ENCODE data around the gene DDX23. TPM values are rescaled to one million over a fixed set of nuclear protein-coding genes. Genes with fewer than 3 reads are reported as not detected.

The DDX23 gene
- total RNA-seq, 1 experiment from 2014 or later, result 130 TPM

- DNase-seq (ENCODE audit: low read depth, low spot score), result no peak
- no peak for ATAC-seq
- in situ Hi-C loops (cut with HindIII; ENCODE audit: low pct_unique_long_range_greater_than_20kb, low sequenced_read_pairs) (no loop called here), intact Hi-C loops (cut with micrococcal nuclease; ENCODE audit: unreplicated experiment) (no loop called here)
- TF ChIP-seq TCF7L2 (IDR thresholded peaks at IDR 0.05; ENCODE audit: low read depth, low read length), result no peak
- TF ChIP-seq POLR2AphosphoS5 (IDR thresholded peaks at IDR 0.05; ENCODE audit: low read depth, low read length), result no peak
- no peak for TF ChIP-seq REST (IDR thresholded peaks at IDR 0.05; ENCODE audit: insufficient read depth in 1 of 2, low read depth in 2 of 2, low read length in 1 of 2)
- TF ChIP-seq, protein P1, sequence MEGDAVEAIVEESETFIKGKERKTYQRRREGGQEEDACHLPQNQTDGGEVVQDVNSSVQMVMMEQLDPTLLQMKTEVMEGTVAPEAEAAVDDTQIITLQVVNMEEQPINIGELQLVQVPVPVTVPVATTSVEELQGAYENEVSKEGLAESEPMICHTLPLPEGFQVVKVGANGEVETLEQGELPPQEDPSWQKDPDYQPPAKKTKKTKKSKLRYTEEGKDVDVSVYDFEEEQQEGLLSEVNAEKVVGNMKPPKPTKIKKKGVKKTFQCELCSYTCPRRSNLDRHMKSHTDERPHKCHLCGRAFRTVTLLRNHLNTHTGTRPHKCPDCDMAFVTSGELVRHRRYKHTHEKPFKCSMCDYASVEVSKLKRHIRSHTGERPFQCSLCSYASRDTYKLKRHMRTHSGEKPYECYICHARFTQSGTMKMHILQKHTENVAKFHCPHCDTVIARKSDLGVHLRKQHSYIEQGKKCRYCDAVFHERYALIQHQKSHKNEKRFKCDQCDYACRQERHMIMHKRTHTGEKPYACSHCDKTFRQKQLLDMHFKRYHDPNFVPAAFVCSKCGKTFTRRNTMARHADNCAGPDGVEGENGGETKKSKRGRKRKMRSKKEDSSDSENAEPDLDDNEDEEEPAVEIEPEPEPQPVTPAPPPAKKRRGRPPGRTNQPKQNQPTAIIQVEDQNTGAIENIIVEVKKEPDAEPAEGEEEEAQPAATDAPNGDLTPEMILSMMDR (IDR thresholded peaks at IDR 0.05), result no peak
- no peak for TF ChIP-seq SIN3A (IDR thresholded peaks at IDR 0.05; ENCODE audit: borderline replicate concordance, insufficient read depth, low read depth, low read length)
- no peak overlapping the region for H3K27ac ChIP-seq (ENCODE audit: low read length)
- H3K4me3 ChIP-seq (ENCODE audit: low read depth in 2 of 2, low read length in 2 of 2), result no peak overlapping the region
- H3K4me1 ChIP-seq (ENCODE audit: control insufficient read depth, insufficient read depth, low read length), result no peaks in the 10 kb centered on the region
- H3K9me3 ChIP-seq (ENCODE audit: control insufficient read depth, insufficient read depth, low read depth, low read length), result no peaks in the 10 kb centered on the region
- ChIA-PET CTCF (no interaction called here), POLR2A (no interaction called here)
- no TSS peak for BruUV-seq (replicated peaks)
- H3K27me3 ChIP-seq (ENCODE audit: control insufficient read depth, insufficient read depth, low read length), result no peaks in the 10 kb centered on the region
- H3K36me3 ChIP-seq (ENCODE audit: control insufficient read depth, insufficient read depth, low read length), result peaks cover 38% of the 10 kb centered on the region
Measured at GRCh38 chr12:48832321-48833060, 19.5 kb downstream of the DDX23 start.

GRCh38 chr12:48831257-48831656 is 20.7 kb downstream of the DDX23 start:
- H3K27me3 ChIP-seq (ENCODE audit: control insufficient read depth, insufficient read depth, low read length), result no peaks in the 10 kb centered on the region
- H3K27ac ChIP-seq (ENCODE audit: low read length), result no peak overlapping the region
- no peak overlapping the region for H3K4me3 ChIP-seq (ENCODE audit: low read depth in 2 of 2, low read length in 2 of 2)
- DNase-seq (ENCODE audit: low read depth, low spot score) (no peak), ATAC-seq (no peak)
- intact Hi-C loops (cut with micrococcal nuclease; ENCODE audit: unreplicated experiment), result no loop called here
- POLR2A ChIA-PET, result no interaction called here
- CTCF ChIA-PET, result interaction anchor here (0.6 kb wide), 1 partner anchor 19 kb away, joined by 3 read pairs; no protein-coding TSS in a partner anchor
- no TSS peak for BruUV-seq (replicated peaks)
- in situ Hi-C loops (cut with HindIII; ENCODE audit: low pct_unique_long_range_greater_than_20kb, low sequenced_read_pairs), result no loop called here
- TF ChIP-seq POLR2AphosphoS5 (IDR thresholded peaks at IDR 0.05; ENCODE audit: low read depth, low read length), result no peak
- TF ChIP-seq, protein P1 (IDR thresholded peaks at IDR 0.05), result no peak
- no peak for TF ChIP-seq TCF7L2 (IDR thresholded peaks at IDR 0.05; ENCODE audit: low read depth, low read length)
- no peak for TF ChIP-seq REST (IDR thresholded peaks at IDR 0.05; ENCODE audit: insufficient read depth in 1 of 2, low read depth in 2 of 2, low read length in 1 of 2)
- TF ChIP-seq SIN3A (IDR thresholded peaks at IDR 0.05; ENCODE audit: borderline replicate concordance, insufficient read depth, low read depth, low read length), result no peak
- no peaks in the 10 kb centered on the region for H3K4me1 ChIP-seq (ENCODE audit: control insufficient read depth, insufficient read depth, low read length)
- peaks cover 32% of the 10 kb centered on the region for H3K36me3 ChIP-seq (ENCODE audit: control insufficient read depth, insufficient read depth, low read length)
- no peaks in the 10 kb centered on the region for H3K9me3 ChIP-seq (ENCODE audit: control insufficient read depth, insufficient read depth, low read depth, low read length)
